ENCODE results near the gene IL15RA. TPM values are rescaled to one million over a fixed set of nuclear protein-coding genes. Genes with fewer than 3 reads are reported as not detected.
A peak's percentile ranks its signal among the peaks of the same experiment; 100 is the strongest.
"Not testable (repeated sequence)": the region's sequence is repeated elsewhere in the genome, so short reads cannot be mapped to it uniquely, and the experiment has no call there.

The IL15RA gene
- total RNA-seq, 1 experiment from 2014 or later, result 1.9 TPM

DNA sequence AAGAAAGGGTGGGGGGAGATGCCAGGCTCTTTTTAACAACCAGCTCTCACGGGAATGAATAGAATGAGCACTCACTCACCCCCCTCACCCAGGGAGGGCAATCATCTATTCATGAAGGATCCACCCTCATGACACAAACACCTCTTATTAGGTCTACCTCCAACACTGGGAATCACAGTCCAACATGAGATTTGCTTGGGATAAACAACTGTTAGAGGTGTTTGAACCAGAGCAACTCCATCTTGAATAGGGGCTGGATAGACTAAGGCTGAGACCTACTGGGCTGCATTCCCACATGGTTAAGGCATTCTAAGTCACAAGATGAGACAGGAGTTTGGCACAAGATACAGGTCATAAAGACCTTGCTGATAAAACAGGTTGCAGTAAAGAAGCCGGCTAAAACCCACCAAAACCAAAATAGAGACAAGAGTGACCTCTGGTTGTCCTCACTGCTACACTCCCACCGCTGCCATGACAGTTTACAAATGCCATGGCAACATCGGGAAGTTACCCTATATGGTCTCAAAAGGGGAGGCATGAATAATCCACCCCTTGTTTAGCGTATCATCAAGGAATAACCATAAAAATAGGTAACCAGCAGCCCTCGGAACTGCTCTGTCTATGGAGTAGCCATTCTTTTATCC is 27.9 kb upstream of the IL15RA start:
- peaks cover 21% of the 10 kb centered on the region for H3K4me1 Mint-ChIP-seq
- H3K9me3 Mint-ChIP-seq, result peaks cover 19% of the 10 kb centered on the region
- H3K4me3 Mint-ChIP-seq; H3K27me3 Mint-ChIP-seq (ENCODE audit: low read depth); CTCF ChIA-PET; H3K36me3 Mint-ChIP-seq; DNase-seq (ENCODE audit: low spot score); POLR2A ChIA-PET: not testable (repeated sequence)
- peak; percentile 24; the same call in 1 of the 2 replicates for ATAC-seq
- TF ChIP-seq, protein P1, sequence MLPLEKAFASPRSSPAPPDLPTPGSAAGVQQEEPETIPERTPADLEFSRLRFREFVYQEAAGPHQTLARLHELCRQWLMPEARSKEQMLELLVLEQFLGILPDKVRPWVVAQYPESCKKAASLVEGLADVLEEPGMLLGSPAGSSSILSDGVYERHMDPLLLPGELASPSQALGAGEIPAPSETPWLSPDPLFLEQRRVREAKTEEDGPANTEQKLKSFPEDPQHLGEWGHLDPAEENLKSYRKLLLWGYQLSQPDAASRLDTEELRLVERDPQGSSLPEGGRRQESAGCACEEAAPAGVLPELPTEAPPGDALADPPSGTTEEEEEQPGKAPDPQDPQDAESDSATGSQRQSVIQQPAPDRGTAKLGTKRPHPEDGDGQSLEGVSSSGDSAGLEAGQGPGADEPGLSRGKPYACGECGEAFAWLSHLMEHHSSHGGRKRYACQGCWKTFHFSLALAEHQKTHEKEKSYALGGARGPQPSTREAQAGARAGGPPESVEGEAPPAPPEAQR (CRISPR knock-in tag; IDR thresholded peaks at IDR 0.05), result peak; percentile 64; the same call in 1 of the 2 replicates
- H3K27ac Mint-ChIP-seq, result peak overlapping the region; percentile 39; the same call in 1 of the 2 replicates

DNA sequence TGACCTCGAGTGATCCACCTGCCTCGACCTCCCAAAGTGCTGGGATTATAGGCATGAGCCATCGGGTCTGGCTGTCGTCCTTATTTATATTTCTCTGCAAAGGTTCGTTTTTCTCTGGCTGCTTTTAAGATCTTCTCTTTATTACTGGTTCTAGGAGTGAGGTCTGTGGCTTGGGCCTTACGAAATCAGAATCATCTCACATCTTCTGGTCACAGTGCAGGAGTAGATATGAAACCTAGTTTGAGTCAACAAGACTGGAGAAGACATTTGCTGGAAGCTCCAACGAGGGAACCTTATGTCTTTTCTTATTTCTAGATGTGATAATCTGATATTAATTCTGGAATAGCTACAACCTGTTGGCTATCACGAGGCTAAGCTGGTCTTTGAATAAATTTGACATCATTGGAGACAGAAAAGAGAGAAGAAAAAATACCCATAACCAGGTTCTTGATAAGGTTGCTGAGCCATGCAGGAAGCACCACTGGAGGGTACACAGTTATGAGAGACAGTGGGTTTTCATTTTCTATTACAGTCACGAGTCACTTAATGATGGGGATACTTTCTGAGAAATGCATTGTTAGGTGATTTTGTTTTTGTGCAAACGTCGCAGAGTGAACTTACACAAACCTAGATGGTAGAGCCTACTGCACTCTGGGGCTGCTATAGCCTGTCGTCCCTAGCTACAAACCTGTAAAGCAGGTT is 25.6 kb upstream of the IL15RA start:
- H3K4me1 Mint-ChIP-seq, result peaks cover 29% of the 10 kb centered on the region
- H3K36me3 Mint-ChIP-seq, result no peaks in the 10 kb centered on the region
- DNase-seq (ENCODE audit: low spot score) (no peak), ATAC-seq (no peak)
- H3K9me3 Mint-ChIP-seq, result peaks cover 15% of the 10 kb centered on the region
- ChIA-PET POLR2A (no interaction called here), CTCF (no interaction called here)
- no peaks in the 10 kb centered on the region for H3K27me3 Mint-ChIP-seq (ENCODE audit: low read depth)
- H3K4me3 Mint-ChIP-seq, result no peak overlapping the region
- TF ChIP-seq, protein P2, sequence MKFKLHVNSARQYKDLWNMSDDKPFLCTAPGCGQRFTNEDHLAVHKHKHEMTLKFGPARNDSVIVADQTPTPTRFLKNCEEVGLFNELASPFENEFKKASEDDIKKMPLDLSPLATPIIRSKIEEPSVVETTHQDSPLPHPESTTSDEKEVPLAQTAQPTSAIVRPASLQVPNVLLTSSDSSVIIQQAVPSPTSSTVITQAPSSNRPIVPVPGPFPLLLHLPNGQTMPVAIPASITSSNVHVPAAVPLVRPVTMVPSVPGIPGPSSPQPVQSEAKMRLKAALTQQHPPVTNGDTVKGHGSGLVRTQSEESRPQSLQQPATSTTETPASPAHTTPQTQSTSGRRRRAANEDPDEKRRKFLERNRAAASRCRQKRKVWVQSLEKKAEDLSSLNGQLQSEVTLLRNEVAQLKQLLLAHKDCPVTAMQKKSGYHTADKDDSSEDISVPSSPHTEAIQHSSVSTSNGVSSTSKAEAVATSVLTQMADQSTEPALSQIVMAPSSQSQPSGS (CRISPR knock-in tag; IDR thresholded peaks at IDR 0.05; ENCODE audit: borderline replicate concordance, low read depth), result no peak
- TF ChIP-seq, protein P3, sequence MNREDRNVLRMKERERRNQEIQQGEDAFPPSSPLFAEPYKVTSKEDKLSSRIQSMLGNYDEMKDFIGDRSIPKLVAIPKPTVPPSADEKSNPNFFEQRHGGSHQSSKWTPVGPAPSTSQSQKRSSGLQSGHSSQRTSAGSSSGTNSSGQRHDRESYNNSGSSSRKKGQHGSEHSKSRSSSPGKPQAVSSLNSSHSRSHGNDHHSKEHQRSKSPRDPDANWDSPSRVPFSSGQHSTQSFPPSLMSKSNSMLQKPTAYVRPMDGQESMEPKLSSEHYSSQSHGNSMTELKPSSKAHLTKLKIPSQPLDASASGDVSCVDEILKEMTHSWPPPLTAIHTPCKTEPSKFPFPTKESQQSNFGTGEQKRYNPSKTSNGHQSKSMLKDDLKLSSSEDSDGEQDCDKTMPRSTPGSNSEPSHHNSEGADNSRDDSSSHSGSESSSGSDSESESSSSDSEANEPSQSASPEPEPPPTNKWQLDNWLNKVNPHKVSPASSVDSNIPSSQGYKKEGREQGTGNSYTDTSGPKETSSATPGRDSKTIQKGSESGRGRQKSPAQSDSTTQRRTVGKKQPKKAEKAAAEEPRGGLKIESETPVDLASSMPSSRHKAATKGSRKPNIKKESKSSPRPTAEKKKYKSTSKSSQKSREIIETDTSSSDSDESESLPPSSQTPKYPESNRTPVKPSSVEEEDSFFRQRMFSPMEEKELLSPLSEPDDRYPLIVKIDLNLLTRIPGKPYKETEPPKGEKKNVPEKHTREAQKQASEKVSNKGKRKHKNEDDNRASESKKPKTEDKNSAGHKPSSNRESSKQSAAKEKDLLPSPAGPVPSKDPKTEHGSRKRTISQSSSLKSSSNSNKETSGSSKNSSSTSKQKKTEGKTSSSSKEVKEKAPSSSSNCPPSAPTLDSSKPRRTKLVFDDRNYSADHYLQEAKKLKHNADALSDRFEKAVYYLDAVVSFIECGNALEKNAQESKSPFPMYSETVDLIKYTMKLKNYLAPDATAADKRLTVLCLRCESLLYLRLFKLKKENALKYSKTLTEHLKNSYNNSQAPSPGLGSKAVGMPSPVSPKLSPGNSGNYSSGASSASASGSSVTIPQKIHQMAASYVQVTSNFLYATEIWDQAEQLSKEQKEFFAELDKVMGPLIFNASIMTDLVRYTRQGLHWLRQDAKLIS (CRISPR knock-in tag; IDR thresholded peaks at IDR 0.05; ENCODE audit: borderline replicate concordance), result no peak
- TF ChIP-seq JAZF1 (CRISPR knock-in tag; IDR thresholded peaks at IDR 0.05) (no peak), ZNF232 (CRISPR knock-in tag; IDR thresholded peaks at IDR 0.05) (no peak), MXD4 (CRISPR knock-in tag; IDR thresholded peaks at IDR 0.05; ENCODE audit: borderline replicate concordance) (no peak), CBFB (CRISPR knock-in tag; IDR thresholded peaks at IDR 0.05; ENCODE audit: low read depth) (no peak), FOXJ3 (CRISPR knock-in tag; IDR thresholded peaks at IDR 0.05; ENCODE audit: borderline replicate concordance) (no peak), ZNF317 (CRISPR knock-in tag; IDR thresholded peaks at IDR 0.05; ENCODE audit: borderline replicate concordance, low read depth) (no peak), NR1H2 (CRISPR knock-in tag; IDR thresholded peaks at IDR 0.05) (no peak), ZNF416 (CRISPR knock-in tag; IDR thresholded peaks at IDR 0.05) (no peak), ZNF671 (CRISPR knock-in tag; IDR thresholded peaks at IDR 0.05) (no peak)
- TF ChIP-seq, protein P4, sequence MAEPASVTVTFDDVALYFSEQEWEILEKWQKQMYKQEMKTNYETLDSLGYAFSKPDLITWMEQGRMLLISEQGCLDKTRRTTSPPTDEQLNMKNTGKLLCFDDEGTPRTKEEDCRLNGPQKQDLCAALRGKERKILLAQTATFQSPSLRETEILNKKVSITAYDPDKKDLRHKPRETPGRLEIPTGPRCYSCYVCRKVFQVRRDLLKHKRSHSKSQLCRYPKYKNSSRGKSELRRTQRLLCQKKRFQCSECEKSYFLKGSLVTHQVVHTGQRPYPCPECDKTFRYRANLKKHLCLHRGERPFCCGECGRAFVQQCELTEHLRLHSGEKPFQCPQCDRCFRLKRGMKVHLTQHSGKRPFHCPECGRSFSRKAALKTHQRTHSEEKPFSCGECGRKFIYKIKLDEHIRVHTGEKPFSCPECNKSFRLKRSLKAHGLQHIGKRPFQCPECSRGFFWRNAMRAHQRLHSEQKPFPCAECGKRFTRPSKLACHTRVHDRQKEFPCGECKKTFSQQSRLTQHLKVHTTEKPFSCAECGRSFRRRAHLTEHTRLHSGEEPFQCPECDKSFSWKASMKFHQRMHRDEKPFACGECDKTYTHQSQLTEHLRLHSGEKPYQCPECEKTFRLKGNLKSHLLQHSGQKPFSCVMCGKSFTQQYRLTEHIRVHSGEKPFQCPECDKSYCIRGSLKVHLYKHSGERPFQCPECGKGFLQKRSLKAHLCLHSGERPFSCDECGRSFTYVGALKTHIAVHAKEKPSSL (CRISPR knock-in tag; conservative IDR thresholded peaks at IDR 0.05), result no peak
- TF ChIP-seq, protein P5, sequence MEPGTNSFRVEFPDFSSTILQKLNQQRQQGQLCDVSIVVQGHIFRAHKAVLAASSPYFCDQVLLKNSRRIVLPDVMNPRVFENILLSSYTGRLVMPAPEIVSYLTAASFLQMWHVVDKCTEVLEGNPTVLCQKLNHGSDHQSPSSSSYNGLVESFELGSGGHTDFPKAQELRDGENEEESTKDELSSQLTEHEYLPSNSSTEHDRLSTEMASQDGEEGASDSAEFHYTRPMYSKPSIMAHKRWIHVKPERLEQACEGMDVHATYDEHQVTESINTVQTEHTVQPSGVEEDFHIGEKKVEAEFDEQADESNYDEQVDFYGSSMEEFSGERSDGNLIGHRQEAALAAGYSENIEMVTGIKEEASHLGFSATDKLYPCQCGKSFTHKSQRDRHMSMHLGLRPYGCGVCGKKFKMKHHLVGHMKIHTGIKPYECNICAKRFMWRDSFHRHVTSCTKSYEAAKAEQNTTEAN (CRISPR knock-in tag; IDR thresholded peaks at IDR 0.05), result no peak
- TF ChIP-seq, protein P6, sequence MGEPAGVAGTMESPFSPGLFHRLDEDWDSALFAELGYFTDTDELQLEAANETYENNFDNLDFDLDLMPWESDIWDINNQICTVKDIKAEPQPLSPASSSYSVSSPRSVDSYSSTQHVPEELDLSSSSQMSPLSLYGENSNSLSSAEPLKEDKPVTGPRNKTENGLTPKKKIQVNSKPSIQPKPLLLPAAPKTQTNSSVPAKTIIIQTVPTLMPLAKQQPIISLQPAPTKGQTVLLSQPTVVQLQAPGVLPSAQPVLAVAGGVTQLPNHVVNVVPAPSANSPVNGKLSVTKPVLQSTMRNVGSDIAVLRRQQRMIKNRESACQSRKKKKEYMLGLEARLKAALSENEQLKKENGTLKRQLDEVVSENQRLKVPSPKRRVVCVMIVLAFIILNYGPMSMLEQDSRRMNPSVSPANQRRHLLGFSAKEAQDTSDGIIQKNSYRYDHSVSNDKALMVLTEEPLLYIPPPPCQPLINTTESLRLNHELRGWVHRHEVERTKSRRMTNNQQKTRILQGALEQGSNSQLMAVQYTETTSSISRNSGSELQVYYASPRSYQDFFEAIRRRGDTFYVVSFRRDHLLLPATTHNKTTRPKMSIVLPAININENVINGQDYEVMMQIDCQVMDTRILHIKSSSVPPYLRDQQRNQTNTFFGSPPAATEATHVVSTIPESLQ (CRISPR knock-in tag; IDR thresholded peaks at IDR 0.05), result no peak
- TF ChIP-seq, protein P7, sequence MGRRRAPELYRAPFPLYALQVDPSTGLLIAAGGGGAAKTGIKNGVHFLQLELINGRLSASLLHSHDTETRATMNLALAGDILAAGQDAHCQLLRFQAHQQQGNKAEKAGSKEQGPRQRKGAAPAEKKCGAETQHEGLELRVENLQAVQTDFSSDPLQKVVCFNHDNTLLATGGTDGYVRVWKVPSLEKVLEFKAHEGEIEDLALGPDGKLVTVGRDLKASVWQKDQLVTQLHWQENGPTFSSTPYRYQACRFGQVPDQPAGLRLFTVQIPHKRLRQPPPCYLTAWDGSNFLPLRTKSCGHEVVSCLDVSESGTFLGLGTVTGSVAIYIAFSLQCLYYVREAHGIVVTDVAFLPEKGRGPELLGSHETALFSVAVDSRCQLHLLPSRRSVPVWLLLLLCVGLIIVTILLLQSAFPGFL (CRISPR knock-in tag; IDR thresholded peaks at IDR 0.05; ENCODE audit: borderline replicate concordance), result no peak
- TF ChIP-seq, protein P8, sequence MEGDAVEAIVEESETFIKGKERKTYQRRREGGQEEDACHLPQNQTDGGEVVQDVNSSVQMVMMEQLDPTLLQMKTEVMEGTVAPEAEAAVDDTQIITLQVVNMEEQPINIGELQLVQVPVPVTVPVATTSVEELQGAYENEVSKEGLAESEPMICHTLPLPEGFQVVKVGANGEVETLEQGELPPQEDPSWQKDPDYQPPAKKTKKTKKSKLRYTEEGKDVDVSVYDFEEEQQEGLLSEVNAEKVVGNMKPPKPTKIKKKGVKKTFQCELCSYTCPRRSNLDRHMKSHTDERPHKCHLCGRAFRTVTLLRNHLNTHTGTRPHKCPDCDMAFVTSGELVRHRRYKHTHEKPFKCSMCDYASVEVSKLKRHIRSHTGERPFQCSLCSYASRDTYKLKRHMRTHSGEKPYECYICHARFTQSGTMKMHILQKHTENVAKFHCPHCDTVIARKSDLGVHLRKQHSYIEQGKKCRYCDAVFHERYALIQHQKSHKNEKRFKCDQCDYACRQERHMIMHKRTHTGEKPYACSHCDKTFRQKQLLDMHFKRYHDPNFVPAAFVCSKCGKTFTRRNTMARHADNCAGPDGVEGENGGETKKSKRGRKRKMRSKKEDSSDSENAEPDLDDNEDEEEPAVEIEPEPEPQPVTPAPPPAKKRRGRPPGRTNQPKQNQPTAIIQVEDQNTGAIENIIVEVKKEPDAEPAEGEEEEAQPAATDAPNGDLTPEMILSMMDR (IDR thresholded peaks at IDR 0.05), result no peak
- no peak overlapping the region for H3K27ac Mint-ChIP-seq

All from WTC11 (cell line).